ENCODE measurements around the gene SLC6A8. TPM values are rescaled to one million over a fixed set of nuclear protein-coding genes. Genes with fewer than 3 reads are reported as not detected.

Gene SLC6A8
- total RNA-seq, 1 experiment from 2014 or later = 27.4 TPM

- CTCF ChIA-PET = no interaction called here
- H3K36me3 Mint-ChIP-seq (ENCODE audit: insufficient read depth, unreplicated experiment) = no peaks in the 10 kb centered on the region
- TF ChIP-seq CTCF (IDR thresholded peaks at IDR 0.05; ENCODE audit: unreplicated experiment) = no peak
- BruUV-seq (replicated peaks) = no TSS peak
- H3K4me1 Mint-ChIP-seq (ENCODE audit: low read depth, unreplicated experiment) = no peaks in the 10 kb centered on the region
- intact Hi-C loops (cut with micrococcal nuclease; ENCODE audit: unreplicated experiment) = no loop called here
- H3K27ac Mint-ChIP-seq (ENCODE audit: unreplicated experiment) = no peak overlapping the region
- no peak overlapping the region for H3K4me3 Mint-ChIP-seq (ENCODE audit: low read depth, unreplicated experiment)
- no peak for DNase-seq
- H3K27me3 Mint-ChIP-seq (ENCODE audit: unreplicated experiment) = peaks cover 57% of the 10 kb centered on the region
- peaks cover 5% of the 10 kb centered on the region for H3K9me3 Mint-ChIP-seq (ENCODE audit: low read depth, unreplicated experiment)
These were observed 30.6 kb upstream of the SLC6A8 start for GRCh38 chrX:153657161-153657560.

GRCh38 chrX:153659268-153659667 lies 28.5 kb upstream of the SLC6A8 start:
- DNase-seq = no peak
- Mint-ChIP-seq H3K4me1 (ENCODE audit: low read depth, unreplicated experiment) (peaks cover 6% of the 10 kb centered on the region), H3K27me3 (ENCODE audit: unreplicated experiment) (peaks cover 62% of the 10 kb centered on the region), H3K9me3 (ENCODE audit: low read depth, unreplicated experiment) (peaks cover 5% of the 10 kb centered on the region), H3K4me3 (ENCODE audit: low read depth, unreplicated experiment) (no peak overlapping the region), H3K27ac (ENCODE audit: unreplicated experiment) (no peak overlapping the region), H3K36me3 (ENCODE audit: insufficient read depth, unreplicated experiment) (no peaks in the 10 kb centered on the region)
- TF ChIP-seq CTCF (IDR thresholded peaks at IDR 0.05; ENCODE audit: unreplicated experiment) = no peak
- CTCF ChIA-PET = no interaction called here
- no TSS peak for BruUV-seq (replicated peaks)
- intact Hi-C loops (cut with micrococcal nuclease; ENCODE audit: unreplicated experiment) = no loop called here

- H3K4me3 Mint-ChIP-seq (ENCODE audit: low read depth, unreplicated experiment) = no peak overlapping the region
- no peaks in the 10 kb centered on the region for H3K36me3 Mint-ChIP-seq (ENCODE audit: insufficient read depth, unreplicated experiment)
- peak; percentile 24 for TF ChIP-seq CTCF (IDR thresholded peaks at IDR 0.05; ENCODE audit: unreplicated experiment)
- CTCF ChIA-PET = no interaction called here
- H3K27me3 Mint-ChIP-seq (ENCODE audit: unreplicated experiment) = peaks cover 80% of the 10 kb centered on the region
- no TSS peak for BruUV-seq (replicated peaks)
- peaks cover 7% of the 10 kb centered on the region for H3K4me1 Mint-ChIP-seq (ENCODE audit: low read depth, unreplicated experiment)
- DNase-seq = peak; percentile 60
- intact Hi-C loops (cut with micrococcal nuclease; ENCODE audit: unreplicated experiment) = loop anchor here (2.0 kb wide), 2 partner anchors 49 to 107 kb away; no protein-coding TSS in a partner anchor
- H3K9me3 Mint-ChIP-seq (ENCODE audit: low read depth, unreplicated experiment) = peaks cover 5% of the 10 kb centered on the region
- no peak overlapping the region for H3K27ac Mint-ChIP-seq (ENCODE audit: unreplicated experiment)
These were observed 25.5 kb upstream of the SLC6A8 start for GRCh38 chrX:153662266-153662665.

- Mint-ChIP-seq H3K36me3 (ENCODE audit: insufficient read depth, unreplicated experiment) (no peaks in the 10 kb centered on the region), H3K27ac (ENCODE audit: unreplicated experiment) (no peak overlapping the region), H3K4me1 (ENCODE audit: low read depth, unreplicated experiment) (peaks cover 18% of the 10 kb centered on the region), H3K27me3 (ENCODE audit: unreplicated experiment) (peaks cover 75% of the 10 kb centered on the region), H3K9me3 (ENCODE audit: low read depth, unreplicated experiment) (no peaks in the 10 kb centered on the region), H3K4me3 (ENCODE audit: low read depth, unreplicated experiment) (no peak overlapping the region)
- TF ChIP-seq CTCF (IDR thresholded peaks at IDR 0.05; ENCODE audit: unreplicated experiment) = no peak
- intact Hi-C loops (cut with micrococcal nuclease; ENCODE audit: unreplicated experiment) = loop anchor here (5.0 kb wide), 1 partner anchor 129 kb away; no protein-coding TSS in a partner anchor
- DNase-seq = no peak
- CTCF ChIA-PET = interaction anchor here (0.6 kb wide), 1 partner anchor 106 kb away, joined by 3 read pairs; no protein-coding TSS in a partner anchor
- BruUV-seq (replicated peaks) = no TSS peak
These were observed 21.9 kb upstream of the SLC6A8 start for GRCh38 chrX:153665726-153666306.

Measured in Calu3 (cell line).